Hypothalamus (tissue), 51 donors: Measurements from ENCODE around the gene KCNQ1.
A peak's percentile ranks its signal among the peaks of the same experiment; 100 is the strongest.

Experiments used
- DNase-seq, 51 donors: peaks; one replicate each; lab custom pipeline; 2025; lab: John Stamatoyannopoulos, UW

The KCNQ1 gene

DNA sequence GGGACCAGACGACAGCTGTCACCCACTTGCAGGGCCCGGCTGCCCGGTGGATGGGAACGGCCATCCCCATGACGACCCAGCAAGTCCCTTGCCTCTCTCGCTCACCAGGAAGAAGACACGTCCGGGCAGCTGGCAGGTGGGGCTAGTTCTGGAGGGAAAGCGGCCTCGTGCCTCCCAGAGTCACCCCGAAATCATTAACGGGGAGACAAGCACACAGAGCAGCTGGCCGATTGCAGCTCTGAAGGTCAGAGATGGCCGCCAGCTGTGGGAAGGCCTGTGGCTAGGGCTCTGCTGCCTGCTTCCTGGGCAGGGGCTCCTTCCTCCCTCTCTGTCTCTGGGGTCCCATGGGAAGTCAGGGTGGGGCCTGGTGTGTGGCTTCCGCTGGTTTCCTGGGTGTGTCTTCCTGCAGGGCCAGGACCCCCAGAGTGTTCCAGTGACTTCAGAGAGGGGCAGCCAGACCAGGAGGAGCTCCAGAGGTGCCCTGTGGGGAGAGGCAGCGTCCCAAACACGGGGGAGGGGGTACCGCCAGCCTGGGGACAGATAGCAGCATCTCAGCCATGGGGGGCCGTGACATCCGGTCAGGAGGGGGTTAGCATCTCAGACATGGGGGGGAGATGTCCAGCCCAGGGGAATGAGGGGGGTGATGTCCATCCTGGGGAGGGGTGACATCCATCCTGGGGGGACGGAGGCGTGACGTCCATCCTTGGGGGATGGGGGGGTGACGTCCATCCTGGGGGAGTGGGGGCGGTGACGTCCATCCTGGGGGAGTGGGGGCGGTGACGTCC, 114.9 kb downstream of the KCNQ1 start:
- no peak for DNase-seq

DNA sequence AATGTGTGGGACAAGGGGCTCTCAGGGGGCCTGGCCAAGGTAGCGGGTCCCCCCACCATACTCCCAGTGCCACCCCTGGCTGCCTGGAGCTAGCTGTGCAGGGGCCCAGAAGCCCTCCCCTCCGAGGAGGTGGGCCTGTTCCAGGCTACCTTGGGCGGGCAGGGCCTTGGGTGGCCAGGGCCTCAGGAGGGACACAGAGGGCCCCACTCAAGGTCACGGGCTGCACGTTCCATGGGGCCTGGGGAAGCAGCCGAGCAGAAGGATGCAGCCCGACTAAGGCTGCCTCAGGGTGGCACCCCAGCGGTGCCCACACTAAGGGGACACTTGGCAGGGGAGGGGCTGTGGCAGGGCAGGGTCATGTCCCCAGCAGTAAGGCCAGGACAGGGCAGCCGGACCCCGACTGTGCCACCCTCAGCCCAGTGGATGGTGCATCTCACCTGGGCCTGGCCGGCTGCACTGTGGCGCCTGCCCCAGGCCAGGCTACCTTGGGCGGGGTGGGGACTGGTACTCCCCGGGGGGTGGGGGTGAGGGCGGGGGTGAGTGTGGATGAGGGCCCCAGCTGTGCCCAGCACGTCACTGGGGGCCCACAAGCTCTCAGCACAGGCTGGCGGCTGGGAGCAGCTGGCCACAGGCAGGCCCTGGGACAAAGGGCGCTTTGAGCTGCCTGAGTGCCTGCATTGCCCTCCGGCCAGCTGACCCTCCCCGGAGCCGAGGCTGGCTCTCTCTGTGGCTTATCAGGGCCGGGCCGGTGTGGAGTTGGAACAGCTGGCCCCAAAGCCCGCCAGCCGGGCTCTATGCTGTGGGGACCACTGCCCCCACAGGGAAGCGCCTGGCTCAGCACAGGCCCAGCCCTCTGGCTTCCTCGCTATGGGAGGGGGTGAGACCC, 117.1 kb downstream of the KCNQ1 start:
- peak in 42 of 51 donors; percentile 13 to 94 (median 78) for DNase-seq

DNA sequence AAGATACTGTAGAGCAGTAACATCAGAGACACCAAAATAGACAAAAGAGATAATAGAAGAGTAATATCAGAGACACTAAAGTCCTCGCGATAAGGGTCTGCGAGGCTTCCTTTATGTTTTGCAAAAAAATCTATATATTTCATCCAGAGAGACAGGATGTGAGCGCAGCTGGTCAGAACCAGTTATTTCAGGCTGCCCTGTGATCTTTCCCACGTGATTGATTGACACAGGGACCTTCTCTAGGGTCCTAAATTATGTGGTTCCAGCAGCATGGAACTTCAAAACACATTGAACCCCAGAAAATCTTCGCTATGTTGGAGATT, 118.0 kb downstream of the KCNQ1 start:
- DNase-seq, result no peak

DNA sequence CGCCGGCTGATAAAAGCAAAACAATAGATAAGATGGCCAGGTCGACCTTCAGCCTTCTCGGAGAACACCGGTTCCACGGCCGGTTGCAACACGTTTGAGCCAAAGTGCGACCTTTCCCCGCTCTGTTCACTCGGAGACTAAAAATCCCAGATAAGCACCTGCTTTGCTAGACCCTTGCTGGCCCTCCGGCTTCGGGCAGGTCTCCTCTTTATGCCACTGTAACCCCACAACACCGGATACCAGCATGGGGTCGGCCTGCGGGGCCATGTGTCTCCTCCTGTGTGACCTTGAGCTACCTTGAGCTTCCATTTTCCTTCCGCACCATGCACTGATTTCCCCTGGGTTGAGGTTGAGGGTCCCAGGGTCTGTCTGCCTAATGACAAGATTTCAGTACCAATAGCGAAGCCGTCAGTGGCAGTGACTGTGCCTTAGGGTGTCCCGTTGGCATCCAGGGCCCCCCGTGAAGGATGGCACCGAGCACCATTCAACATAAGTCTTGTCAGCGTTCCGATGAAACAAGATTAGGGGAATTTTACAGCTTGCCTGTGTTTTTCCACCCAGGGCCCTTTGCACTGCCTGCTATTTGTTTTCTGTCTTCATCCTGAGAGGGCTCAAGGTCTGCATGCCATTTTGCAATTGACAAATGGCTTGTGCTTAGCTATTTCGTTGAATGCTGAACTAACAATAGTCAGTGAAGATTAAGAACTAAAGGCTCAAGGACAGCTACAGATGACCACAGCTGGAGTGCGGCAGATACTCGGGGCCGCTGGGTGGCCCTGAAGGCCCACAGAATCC, 118.6 kb downstream of the KCNQ1 start:
- no peak for DNase-seq

DNA sequence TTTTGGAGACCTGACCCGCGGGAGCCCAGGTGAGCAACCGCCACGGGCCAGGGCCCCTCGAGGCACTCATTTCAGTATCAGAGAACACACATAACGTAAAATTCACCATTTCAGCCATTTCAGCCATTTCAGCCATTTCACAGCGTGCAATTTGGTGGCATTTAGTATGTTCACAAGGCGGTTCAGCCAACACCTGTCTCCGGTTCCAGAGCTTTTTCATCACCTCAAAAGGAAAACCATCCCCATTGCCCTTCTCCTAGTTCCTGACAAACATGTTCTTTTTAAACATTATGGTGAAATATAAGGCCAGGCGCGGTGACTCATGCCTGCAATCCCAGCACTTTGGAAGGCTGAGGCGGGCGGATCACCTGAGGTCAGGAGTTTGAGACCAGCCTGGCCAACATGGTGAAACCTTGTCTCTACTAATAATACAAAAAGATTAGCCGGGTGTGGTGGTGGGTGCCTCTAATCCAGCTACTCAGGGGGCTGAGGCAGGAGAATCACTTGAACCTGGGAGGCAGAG, 119.3 kb downstream of the KCNQ1 start:
- no peak for DNase-seq

DNA sequence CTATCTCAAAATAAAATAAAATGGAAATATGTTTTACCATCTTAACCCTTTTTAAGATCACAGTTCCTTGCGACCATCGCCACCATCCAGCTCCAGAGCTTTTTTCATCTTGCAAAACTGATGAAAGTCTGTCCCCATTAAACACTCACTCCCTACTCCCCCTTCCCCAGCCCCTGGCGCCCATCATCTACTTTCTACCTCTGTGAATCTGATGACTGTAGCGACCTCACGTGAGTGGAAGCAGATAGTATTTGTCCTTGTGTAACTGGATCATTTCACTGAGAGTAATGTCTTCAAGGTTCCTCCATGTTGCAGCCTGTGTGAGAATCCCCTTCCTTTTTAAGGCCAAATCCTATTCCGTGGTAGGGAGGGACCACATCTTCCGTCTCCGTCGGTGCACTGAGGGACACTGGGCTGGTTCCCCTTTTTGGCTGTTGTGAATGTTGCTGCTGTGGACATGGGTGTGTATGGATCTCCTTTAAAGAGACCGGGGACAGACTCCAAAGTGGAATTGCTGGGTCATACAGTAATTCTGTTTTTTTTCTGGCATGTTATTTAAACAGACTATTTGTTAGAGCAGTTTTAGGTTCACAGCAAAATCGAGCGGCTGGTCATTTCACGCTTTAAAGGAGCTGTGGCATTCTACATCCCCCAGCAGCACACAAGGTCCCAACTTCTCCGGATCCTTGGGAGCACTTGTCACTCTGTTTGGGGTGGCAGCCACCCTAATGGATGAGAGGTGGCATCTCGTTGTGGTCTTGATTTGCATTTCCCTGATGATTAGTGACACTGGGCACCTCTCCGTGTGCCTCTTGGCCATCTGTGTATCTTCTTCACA, 120.0 kb downstream of the KCNQ1 start:
- DNase-seq, result no peak

DNA sequence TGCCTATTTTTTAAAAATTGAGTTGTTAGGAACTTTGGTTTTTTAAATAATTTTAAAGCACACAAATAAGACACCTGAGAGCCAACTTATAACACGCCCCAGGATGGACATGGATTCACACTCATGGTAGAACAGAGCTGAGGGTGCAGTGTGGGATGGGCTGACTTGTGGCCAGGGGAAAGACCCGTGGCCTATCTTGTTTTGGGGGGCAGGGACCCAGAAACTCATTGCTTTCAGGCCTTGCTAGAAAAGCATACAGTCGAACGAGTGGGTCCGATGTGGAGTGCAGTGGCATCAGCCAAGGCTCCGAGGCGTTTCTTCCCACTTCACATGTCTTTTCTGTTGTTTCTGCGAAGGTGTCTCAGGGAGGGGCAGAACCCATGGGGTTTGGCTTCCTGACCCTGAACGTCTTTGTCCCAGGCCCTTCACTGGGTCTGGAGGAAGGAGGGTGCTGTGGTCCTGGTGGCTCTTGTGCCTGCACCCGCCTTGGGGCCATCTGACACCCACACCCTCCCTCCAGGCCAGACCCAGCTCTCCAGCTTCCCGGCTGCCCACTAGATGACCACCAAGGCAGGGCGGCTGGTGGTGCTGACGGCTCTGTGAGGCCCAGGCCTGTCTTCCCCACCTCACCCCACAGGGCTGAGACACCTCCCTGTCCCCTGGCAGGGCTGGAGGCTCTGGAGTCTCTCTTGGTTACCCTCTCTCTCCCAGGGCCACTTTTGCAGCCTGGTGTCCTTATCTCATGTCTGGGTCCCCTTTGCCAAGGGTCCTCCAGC, 120.8 kb downstream of the KCNQ1 start:
- no peak for DNase-seq

DNA sequence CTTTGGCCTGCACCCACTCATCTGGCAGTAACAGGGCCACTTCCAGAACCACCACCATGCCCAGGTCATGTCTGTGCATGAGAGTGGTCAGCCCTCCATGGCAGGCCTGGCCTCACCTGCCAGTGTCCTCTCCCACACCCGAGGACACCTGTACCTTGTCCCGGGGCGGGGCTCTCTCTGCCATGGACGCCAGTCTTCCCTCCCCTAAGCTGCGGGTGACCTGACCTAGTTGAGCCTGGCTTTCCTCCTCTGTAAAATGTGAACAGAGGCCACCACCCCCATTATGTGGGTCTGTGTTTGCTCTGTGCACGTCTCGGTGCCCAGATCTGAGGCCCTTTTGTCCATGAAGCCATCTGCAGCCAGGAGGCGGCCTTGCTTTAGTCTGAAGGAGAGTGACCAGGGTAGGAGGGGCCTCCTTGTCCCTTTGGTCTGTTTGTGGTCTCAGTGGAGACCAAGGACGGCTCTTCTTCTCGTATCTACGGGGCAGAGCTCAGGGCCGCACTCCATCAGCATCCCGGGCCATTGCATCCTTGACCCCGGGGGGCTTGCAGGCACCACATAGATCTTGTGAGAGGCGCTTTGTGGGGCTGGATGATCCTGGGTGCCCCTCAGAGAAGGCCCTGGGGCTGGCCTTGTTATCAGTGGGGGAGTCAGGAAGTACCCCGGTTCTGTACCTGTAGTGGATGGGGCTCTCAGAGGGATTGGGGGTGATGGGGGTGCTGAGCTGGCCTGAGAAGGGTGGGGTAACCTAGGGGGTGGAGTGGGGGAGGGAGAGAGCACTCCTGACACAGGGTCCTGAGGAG, 121.6 kb downstream of the KCNQ1 start:
- DNase-seq, result peak in 2 of 51 donors; percentile 20 to 22

DNA sequence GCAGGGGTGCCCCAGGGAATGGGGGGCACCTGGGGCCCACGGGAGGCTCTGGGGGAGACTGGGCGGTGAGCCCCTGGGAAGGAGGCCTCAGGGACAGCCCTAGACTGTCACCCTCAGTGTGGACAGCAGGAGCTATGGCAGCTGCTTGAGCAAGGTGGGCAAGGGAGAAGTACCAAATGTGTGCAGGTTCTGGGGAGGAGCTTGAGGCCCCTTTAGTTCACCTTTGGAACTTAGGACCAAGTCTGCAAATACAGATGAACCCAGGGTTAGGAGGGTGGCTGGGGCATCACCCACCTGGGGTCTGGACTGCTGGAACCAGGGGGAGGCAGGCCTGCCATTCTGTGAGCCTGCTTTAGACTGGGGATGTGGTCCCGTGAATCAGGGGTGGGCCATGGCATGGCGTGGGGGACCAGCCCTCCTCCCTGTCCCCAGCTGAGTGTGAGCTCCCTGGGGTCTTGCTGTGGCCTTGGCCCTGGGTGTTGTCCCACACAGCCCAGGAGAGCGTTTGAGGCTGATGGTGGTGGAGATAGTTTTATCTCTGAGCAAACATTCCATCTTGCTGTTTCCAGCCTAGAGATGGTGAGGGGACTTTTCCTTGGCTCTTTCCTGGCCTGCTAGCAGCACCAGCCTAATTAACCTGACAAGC, 122.3 kb downstream of the KCNQ1 start:
- DNase-seq, result no peak

DNA sequence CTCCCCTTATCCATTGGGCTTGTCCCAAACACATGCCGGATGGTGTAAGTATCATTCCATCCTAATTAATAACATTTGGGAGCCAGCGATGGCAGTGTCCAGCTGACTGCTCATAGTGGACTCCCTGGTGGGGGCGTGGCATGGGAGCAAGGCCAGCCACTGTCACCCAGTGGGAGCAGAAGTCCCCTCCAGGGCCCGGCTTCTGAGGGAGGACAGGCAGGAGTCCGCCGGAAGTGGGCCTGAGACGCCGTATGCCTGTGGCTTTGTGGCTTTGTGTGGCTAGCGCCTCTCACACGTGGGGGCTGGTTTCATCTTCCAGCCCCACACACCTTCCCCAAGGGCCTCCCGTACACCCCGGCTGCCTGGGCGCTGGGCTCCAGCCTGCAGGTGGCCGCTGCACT, 124.5 kb downstream of the KCNQ1 start:
- no peak for DNase-seq

DNA sequence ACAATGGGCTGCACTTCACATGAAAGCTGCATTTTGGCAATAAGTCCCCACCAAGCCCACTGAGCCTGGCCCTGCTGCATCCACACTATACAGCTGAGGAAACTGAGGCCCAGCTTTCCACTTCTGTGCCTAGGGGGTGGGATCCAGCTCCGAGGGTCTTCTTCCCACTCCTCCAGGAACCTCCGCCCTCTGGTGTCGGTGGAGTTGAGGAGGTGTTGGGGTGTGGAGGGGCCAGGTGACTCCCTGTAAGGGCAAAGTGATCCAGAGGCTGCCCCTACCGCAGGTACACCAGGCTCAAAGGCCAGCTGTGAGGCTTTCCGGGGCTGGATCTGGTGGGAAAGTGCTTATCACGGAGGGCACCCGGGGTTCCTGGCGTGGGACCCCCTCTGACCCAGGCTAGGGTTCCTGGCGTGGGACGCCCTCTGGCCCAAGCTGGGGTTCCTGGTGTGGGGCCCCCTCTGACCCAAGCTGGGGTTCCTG, 125.0 kb downstream of the KCNQ1 start:
- no peak for DNase-seq

DNA sequence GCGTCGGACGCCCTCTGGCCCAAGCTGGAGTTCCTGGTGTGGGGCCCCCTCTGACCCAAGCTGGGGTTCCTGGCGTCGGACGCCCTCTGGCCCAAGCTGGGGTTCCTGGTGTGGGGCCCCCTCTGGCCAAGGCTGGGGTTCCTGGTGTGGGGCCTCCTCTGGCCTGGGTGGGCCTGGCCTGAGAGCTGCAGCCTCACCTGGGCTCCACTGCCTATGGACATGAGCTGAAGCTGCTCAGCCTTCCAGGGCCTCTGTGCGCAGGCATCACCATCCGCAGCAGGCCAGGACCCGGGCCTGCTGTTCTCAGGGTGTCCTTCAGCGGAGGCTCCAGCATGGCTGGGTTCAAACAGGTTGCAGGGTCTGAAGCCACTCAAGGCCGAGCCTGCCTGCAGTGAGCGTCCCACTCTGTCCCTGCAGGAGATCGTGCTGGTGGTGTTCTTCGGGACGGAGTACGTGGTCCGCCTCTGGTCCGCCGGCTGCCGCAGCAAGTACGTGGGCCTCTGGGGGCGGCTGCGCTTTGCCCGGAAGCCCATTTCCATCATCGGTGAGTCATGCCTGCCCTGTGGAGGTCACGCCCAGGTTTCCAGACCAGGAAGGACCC, 125.5 kb downstream of the KCNQ1 start:
- DNase-seq, result no peak

DNA sequence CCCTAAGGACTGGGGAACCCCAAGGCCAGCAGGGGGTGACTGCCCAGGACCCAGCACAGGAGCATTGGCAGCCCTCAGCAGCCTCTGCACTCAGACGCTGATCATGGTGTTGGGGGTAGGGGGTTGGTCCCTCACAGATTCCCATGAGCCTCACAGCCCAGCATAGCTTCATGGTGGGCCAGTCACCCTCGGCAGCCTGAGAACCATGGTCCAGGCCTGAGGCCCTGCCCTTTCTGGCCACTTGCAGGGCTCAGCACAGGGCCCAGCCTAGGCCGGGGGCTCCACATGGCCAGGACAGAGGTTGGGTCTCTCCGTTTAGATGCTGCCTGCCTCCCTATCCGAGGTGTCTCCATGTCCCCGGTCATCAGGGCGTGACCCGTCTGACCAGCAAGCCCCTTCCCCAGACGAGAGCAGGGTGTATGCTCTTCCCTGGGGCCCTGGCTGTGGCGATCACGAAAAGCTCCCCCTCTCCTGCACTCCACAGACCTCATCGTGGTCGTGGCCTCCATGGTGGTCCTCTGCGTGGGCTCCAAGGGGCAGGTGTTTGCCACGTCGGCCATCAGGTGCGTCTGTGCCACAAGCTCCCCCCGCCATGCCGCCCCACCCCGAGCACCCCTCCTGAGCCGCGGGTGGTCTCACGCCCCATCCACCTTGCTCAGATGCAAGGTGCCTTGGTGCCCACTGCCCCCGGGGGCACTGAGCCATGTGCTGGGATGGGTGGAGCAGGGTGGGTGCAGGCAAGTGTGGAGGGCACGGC, 126.2 kb downstream of the KCNQ1 start:
- no peak for DNase-seq

DNA sequence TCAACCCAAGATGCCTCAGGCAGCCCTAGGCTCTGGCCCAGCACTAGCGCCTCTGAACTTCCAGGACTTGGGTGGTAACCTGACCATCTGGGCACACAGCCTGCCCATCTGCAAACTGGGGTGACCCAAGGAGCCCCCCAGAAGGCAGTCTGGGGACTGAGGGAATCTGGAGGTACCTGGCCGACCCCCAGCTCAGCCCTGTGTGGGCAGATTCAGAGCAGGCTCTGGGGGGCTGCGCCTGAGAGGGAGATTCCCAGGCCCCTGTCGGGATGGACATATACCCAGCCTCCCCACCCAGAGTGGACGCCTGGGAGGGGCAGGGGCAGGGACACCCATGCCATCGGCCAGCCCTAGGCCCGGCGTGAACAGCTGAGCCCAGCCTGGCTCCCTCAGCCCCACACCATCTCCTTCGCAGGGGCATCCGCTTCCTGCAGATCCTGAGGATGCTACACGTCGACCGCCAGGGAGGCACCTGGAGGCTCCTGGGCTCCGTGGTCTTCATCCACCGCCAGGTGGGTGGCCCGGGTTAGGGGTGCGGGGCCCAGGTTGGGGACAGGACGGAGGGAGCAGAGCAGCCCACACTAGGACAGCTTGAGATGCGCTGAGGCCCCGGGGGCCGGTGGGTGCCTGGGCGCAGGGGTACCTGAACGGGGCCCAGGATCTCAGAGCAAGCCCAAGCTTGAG, 126.9 kb downstream of the KCNQ1 start:
- no peak for DNase-seq

DNA sequence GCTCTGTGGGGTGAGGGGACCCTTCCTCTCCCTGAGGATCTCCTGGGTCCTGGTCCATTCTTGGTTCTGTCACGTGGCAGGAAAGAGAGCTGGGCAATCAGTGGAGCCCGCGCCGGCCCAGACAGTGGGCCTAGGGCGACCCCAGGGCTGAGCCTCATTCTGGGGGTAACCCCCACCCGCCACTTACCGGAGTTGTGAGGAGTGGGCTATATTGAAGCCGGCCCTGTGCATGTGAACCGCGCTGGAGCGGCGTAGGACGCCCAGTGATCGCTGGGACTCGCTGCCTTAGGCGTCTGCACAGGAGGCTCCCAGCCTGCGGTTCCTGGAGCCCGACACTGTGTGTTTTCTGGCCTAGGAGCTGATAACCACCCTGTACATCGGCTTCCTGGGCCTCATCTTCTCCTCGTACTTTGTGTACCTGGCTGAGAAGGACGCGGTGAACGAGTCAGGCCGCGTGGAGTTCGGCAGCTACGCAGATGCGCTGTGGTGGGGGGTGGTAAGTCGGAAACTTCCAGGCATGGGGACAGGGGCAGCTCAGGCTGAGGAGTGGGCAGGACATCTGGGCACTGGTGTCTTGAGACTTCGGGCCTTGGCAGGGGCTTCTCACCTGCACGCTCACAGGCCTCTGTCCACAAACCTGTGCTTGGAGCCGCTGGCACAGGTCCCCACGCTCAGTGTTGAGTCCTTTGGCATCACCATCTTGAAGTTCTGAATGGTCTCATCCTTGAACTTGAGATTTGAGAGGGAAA, 127.9 kb downstream of the KCNQ1 start:
- no peak for DNase-seq
